RWPE1 (cell line): ENCODE data around the gene C1orf167.
"Not testable (repeated sequence)": the region's sequence is repeated elsewhere in the genome, so short reads cannot be mapped to it uniquely, and the experiment has no call there.

Source experiments
- CTCF ChIA-PET: fragments of 350-600 bp; sonication (Branson Sonifier 250); formaldehyde crosslinking; extraction: SDS; loops from one replicate; lab custom pipeline; 2021; lab: Yijun Ruan, JAX
- POLR2A ChIA-PET: fragments of 400-600 bp; formaldehyde crosslinking; extraction: SDS; loops from one replicate; lab custom pipeline; 2020; ENCODE audit warnings: antibody characterized with exemption; ENCODE audit not compliant: low non-redundant PET; lab: Yijun Ruan, JAX
- DNase-seq: peaks from one replicate; pipeline ENCODE4 v3.0.0; 2012; ENCODE audit warnings: low spot score
- H3K27ac ChIP-seq: fragments of 450-650 bp; 2 replicates; pipeline ENCODE4 v1.5.1; 2017
- CTCF ChIP-seq: fragments of 450-650 bp; conservative IDR thresholded peaks from 2 replicates; pipeline ENCODE4 v1.5.1; 2017; ENCODE audit warnings: low read depth, mild to moderate bottlenecking

Gene C1orf167

GRCh38 chr1:11802616-11802972 is 40.6 kb downstream of the C1orf167 start:
- CTCF ChIA-PET, result interaction anchor here (0.6 to 1.1 kb wide), 2 partner anchors 15 to 165 kb away, joined by 3 to 5 read pairs; no protein-coding TSS in a partner anchor

GRCh38 chr1:11802973-11803885 is 41.2 kb downstream of the C1orf167 start:
- POLR2A ChIA-PET, result interaction anchor here (0.5 to 0.6 kb wide), 2 partner anchors 57 to 539 kb away, joined by 3 read pairs; no protein-coding TSS in a partner anchor
- no peak for TF ChIP-seq CTCF
- peak overlapping the region; percentile 99 for H3K27ac ChIP-seq
- CTCF ChIA-PET, result interaction anchor here (0.6 to 0.7 kb wide), 3 partner anchors 25 to 192 kb away, joined by 3 to 5 read pairs (median 3); no protein-coding TSS in a partner anchor
- peak; percentile 72 for DNase-seq

More at GRCh38 chr1:11802616-11802972, 40.6 kb downstream of the C1orf167 start:
- peak; percentile 20 for DNase-seq
- POLR2A ChIA-PET, result no interaction called here
- H3K27ac ChIP-seq, result peak overlapping the region; percentile 99
- no peak for TF ChIP-seq CTCF

GRCh38 chr1:11803924-11804665 is 42.1 kb downstream of the C1orf167 start:
- CTCF ChIA-PET, result interaction anchor here (0.7 kb wide), 2 partner anchors 26 to 191 kb away, joined by 3 to 5 read pairs; no protein-coding TSS in a partner anchor

GRCh38 chr1:11804666-11805421 is 42.9 kb downstream of the C1orf167 start:
- H3K27ac ChIP-seq, result peak overlapping the region; percentile 99
- no peak for TF ChIP-seq CTCF
- DNase-seq, result peak; percentile 57
- ChIA-PET POLR2A (interaction anchor here (0.6 kb wide), 1 partner anchor 1888 kb away, joined by 3 read pairs; no protein-coding TSS in a partner anchor), CTCF (interaction anchor here (0.8 kb wide), 1 partner anchor 767 kb away, joined by 4 read pairs; no protein-coding TSS in a partner anchor)

More at GRCh38 chr1:11803924-11804665, 42.1 kb downstream of the C1orf167 start:
- H3K27ac ChIP-seq, result peak overlapping the region; percentile 99
- not testable (repeated sequence) for DNase-seq
- POLR2A ChIA-PET, result interaction anchor here (0.5 to 0.6 kb wide), 2 partner anchors 540 to 1887 kb away, joined by 3 read pairs; no protein-coding TSS in a partner anchor

GRCh38 chr1:11805422-11806306 is 43.7 kb downstream of the C1orf167 start, which contains the start of the genes CLCN6 and MTHFR:
Gene CLCN6, plus strand, starts transcription at chr1:11806191. Its CDS starts 72 bp downstream, at chr1:11806263.
Gene MTHFR, minus strand, starts transcription at chr1:11805964. Its CDS starts 2,848 bp downstream, at chr1:11803116.
- peak within 1 kb of the TSS; percentile 99 for H3K27ac ChIP-seq
- ChIA-PET CTCF (interaction anchor here (0.6 to 0.8 kb wide), 3 partner anchors 59 to 768 kb away, joined by 3 to 6 read pairs (median 4); no protein-coding TSS in a partner anchor), POLR2A (no interaction called here)
- TF ChIP-seq CTCF, result no peak
- peak; percentile 100 for DNase-seq
